Panc1 (cell line): ENCODE measurements around the gene IL1R2.

Experiments
- POLR2AphosphoS5 ChIP-seq: IDR thresholded peaks from 2 replicates; pipeline ENCODE4 v1.6.1; 2012; ENCODE audit warnings: mild to moderate bottlenecking, low read depth, low read length, moderate library complexity
- TCF7L2 ChIP-seq: IDR thresholded peaks from 2 replicates; pipeline ENCODE4 v1.6.1; 2011; ENCODE audit warnings: mild to moderate bottlenecking, low read depth, low read length, inconsistent platforms
- TF ChIP-seq, protein P1 (sequence below): fragments of 450-650 bp; IDR thresholded peaks from 2 replicates; pipeline ENCODE4 v1.5.1; 2017; ENCODE audit warnings: mild to moderate bottlenecking

- TF ChIP-seq, protein P1, sequence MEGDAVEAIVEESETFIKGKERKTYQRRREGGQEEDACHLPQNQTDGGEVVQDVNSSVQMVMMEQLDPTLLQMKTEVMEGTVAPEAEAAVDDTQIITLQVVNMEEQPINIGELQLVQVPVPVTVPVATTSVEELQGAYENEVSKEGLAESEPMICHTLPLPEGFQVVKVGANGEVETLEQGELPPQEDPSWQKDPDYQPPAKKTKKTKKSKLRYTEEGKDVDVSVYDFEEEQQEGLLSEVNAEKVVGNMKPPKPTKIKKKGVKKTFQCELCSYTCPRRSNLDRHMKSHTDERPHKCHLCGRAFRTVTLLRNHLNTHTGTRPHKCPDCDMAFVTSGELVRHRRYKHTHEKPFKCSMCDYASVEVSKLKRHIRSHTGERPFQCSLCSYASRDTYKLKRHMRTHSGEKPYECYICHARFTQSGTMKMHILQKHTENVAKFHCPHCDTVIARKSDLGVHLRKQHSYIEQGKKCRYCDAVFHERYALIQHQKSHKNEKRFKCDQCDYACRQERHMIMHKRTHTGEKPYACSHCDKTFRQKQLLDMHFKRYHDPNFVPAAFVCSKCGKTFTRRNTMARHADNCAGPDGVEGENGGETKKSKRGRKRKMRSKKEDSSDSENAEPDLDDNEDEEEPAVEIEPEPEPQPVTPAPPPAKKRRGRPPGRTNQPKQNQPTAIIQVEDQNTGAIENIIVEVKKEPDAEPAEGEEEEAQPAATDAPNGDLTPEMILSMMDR: no peak
- TF ChIP-seq TCF7L2 (no peak), POLR2AphosphoS5 (no peak)
Measured at GRCh38 chr2:102021779-102022178, 30.0 kb downstream of the IL1R2 start.
